Caco-2 (cell line): ENCODE results near the gene PDE1C. TPM values are rescaled to one million over a fixed set of nuclear protein-coding genes. Genes with fewer than 3 reads are reported as not detected.

Experiments
- BruUV-seq: library from RNA; stranded (reverse); fragments of 400-500 nt; replicated peaks from 2 replicates; lab custom pipeline; 2021; lab: Mats Ljungman, UMichigan
- CTCF ChIA-PET: fragments of 300-600 bp; sonication (Branson Sonifier 250); formaldehyde crosslinking; loops from one replicate; lab custom pipeline; 2022; ENCODE audit warnings: antibody characterized with exemption; lab: Charles Lee
- POLR2A ChIA-PET: fragments of 300-600 bp; sonication (Branson Sonifier 250); formaldehyde crosslinking; loops from one replicate; lab custom pipeline; 2022; ENCODE audit warnings: antibody characterized with exemption; lab: Charles Lee
- DNase-seq, 2 experiments: peaks; one replicate each; pipeline versions ENCODE4 v3.0.0 to v3.0.0-alpha.2; 2020 to 2022
- H3K27me3 ChIP-seq: replicated peaks from 2 replicates; pipeline ENCODE4 v1.6.0; 2011; ENCODE audit warnings: low read length; ENCODE audit not compliant: control insufficient read depth, insufficient read depth
- H3K36me3 ChIP-seq: 2 replicates; pipeline ENCODE4 v1.5.1; 2011; ENCODE audit warnings: low read length; ENCODE audit not compliant: control insufficient read depth, insufficient read depth
- H3K4me1 ChIP-seq: fragments of 250-450 bp; sonication (Bioruptor Pico); 2 replicates; pipeline ENCODE4 v1.5.1; 2020; ENCODE audit warnings: mild to moderate bottlenecking
- H3K4me3 ChIP-seq: 2 replicates; pipeline ENCODE4 v1.5.1; 2011; ENCODE audit warnings: low read depth, mild to moderate bottlenecking, control low read depth, low read length
- H3K9me3 ChIP-seq: fragments of 250-450 bp; sonication (Bioruptor Pico); 2 replicates; pipeline ENCODE4 v1.5.1; 2020; ENCODE audit warnings: mild to moderate bottlenecking, moderate library complexity
- H3K27ac Mint-ChIP-seq: one replicate; pipeline ENCODE4 v1.8.0; 2022; ENCODE audit warnings: mixed read lengths; ENCODE audit not compliant: unreplicated experiment
- H3K27me3 Mint-ChIP-seq: one replicate; pipeline ENCODE4 v1.8.0; 2022; ENCODE audit warnings: mixed read lengths; ENCODE audit not compliant: insufficient read depth, unreplicated experiment
- H3K36me3 Mint-ChIP-seq: one replicate; pipeline ENCODE4 v1.8.0; 2022; ENCODE audit warnings: mild to moderate bottlenecking, mixed read lengths; ENCODE audit not compliant: insufficient read depth, unreplicated experiment
- H3K4me1 Mint-ChIP-seq: one replicate; pipeline ENCODE4 v1.8.0; 2022; ENCODE audit warnings: low read depth, mixed read lengths; ENCODE audit not compliant: unreplicated experiment
- H3K4me3 Mint-ChIP-seq: one replicate; pipeline ENCODE4 v1.8.0; 2022; ENCODE audit warnings: mild to moderate bottlenecking, moderate library complexity, mixed read lengths; ENCODE audit not compliant: unreplicated experiment
- H3K9me3 Mint-ChIP-seq: one replicate; pipeline ENCODE4 v1.8.0; 2022; ENCODE audit warnings: mixed read lengths; ENCODE audit not compliant: unreplicated experiment
- intact Hi-C: fragments of 100-400 bp; cut with micrococcal nuclease; formaldehyde crosslinking; loops from one replicate; pipeline ENCODE4 v1.10.0; 2022; ENCODE audit not compliant: unreplicated experiment
- total RNA-seq: library from RNA; stranded (reverse); gene quantifications from 2 replicates; pipeline ENCODE4 v1.2.3, GENCODE V29; 2022
- TF ChIP-seq, protein P1 (sequence below), 2 experiments: fragments of 200-600 bp in 1 of 2; IDR thresholded peaks; 1 replicate in 1 of 2; 2 replicates in 1 of 2; pipeline versions ENCODE4 v1.5.1 to v1.8.0; 2011 to 2022; ENCODE audit warnings: antibody characterized with exemption in 1 of 2, control low read depth in 1 of 2, inconsistent platforms in 1 of 2, low read depth in 1 of 2, low read length in 1 of 2, mild to moderate bottlenecking in 1 of 2, moderate library complexity in 1 of 2; ENCODE audit not compliant: insufficient read depth in 1 of 2, severe bottlenecking in 1 of 2, unreplicated experiment in 1 of 2

PDE1C gene
- total RNA-seq, 1 experiment from 2014 or later: not detected

- H3K36me3 Mint-ChIP-seq: no peaks in the 10 kb centered on the region
- BruUV-seq: no TSS peak
- Histone ChIP-seq H3K4me3 (no peak overlapping the region), H3K4me1 (no peaks in the 10 kb centered on the region), H3K36me3 (no peaks in the 10 kb centered on the region), H3K9me3 (no peaks in the 10 kb centered on the region), H3K27me3 (no peaks in the 10 kb centered on the region)
- CTCF ChIA-PET: no interaction called here
- DNase-seq: no peak
- H3K4me3 Mint-ChIP-seq: no peak overlapping the region
- H3K9me3 Mint-ChIP-seq: no peaks in the 10 kb centered on the region
- TF ChIP-seq, protein P1, sequence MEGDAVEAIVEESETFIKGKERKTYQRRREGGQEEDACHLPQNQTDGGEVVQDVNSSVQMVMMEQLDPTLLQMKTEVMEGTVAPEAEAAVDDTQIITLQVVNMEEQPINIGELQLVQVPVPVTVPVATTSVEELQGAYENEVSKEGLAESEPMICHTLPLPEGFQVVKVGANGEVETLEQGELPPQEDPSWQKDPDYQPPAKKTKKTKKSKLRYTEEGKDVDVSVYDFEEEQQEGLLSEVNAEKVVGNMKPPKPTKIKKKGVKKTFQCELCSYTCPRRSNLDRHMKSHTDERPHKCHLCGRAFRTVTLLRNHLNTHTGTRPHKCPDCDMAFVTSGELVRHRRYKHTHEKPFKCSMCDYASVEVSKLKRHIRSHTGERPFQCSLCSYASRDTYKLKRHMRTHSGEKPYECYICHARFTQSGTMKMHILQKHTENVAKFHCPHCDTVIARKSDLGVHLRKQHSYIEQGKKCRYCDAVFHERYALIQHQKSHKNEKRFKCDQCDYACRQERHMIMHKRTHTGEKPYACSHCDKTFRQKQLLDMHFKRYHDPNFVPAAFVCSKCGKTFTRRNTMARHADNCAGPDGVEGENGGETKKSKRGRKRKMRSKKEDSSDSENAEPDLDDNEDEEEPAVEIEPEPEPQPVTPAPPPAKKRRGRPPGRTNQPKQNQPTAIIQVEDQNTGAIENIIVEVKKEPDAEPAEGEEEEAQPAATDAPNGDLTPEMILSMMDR (IDR thresholded peaks at IDR 0.05; ENCODE audit: insufficient read depth in 1 of 2, low read depth in 1 of 2, low read length in 1 of 2, severe bottlenecking in 1 of 2, unreplicated experiment in 1 of 2): no peak
- no peak overlapping the region for H3K27ac Mint-ChIP-seq
- intact Hi-C loops: no loop called here
- no peaks in the 10 kb centered on the region for H3K4me1 Mint-ChIP-seq
- H3K27me3 Mint-ChIP-seq: no peaks in the 10 kb centered on the region
- POLR2A ChIA-PET: no interaction called here
Measured at GRCh38 chr7:32048970-32049491, 21.2 kb downstream of the PDE1C start.

- no peaks in the 10 kb centered on the region for H3K36me3 Mint-ChIP-seq
- TF ChIP-seq, protein P1 (IDR thresholded peaks at IDR 0.05; ENCODE audit: insufficient read depth in 1 of 2, low read depth in 1 of 2, low read length in 1 of 2, severe bottlenecking in 1 of 2, unreplicated experiment in 1 of 2): no peak
- no peak overlapping the region for H3K4me3 ChIP-seq
- H3K27ac Mint-ChIP-seq: no peak overlapping the region
- H3K9me3 ChIP-seq: no peaks in the 10 kb centered on the region
- H3K27me3 Mint-ChIP-seq: no peaks in the 10 kb centered on the region
- H3K27me3 ChIP-seq: no peaks in the 10 kb centered on the region
- H3K9me3 Mint-ChIP-seq: no peaks in the 10 kb centered on the region
- H3K4me1 ChIP-seq: no peaks in the 10 kb centered on the region
- no TSS peak for BruUV-seq
- intact Hi-C loops: no loop called here
- H3K4me3 Mint-ChIP-seq: no peak overlapping the region
- no peak for DNase-seq
- CTCF ChIA-PET: interaction anchor here (0.6 to 0.7 kb wide), 2 partner anchors 162 to 407 kb away, joined by 3 read pairs; no protein-coding TSS in a partner anchor
- H3K4me1 Mint-ChIP-seq: no peaks in the 10 kb centered on the region
- POLR2A ChIA-PET: no interaction called here
- no peaks in the 10 kb centered on the region for H3K36me3 ChIP-seq
Measured at GRCh38 chr7:32047801-32048200, 22.4 kb downstream of the PDE1C start.

- no peak for DNase-seq
- Histone ChIP-seq H3K9me3 (no peaks in the 10 kb centered on the region), H3K27me3 (no peaks in the 10 kb centered on the region), H3K4me1 (no peaks in the 10 kb centered on the region), H3K4me3 (no peak overlapping the region), H3K36me3 (no peaks in the 10 kb centered on the region)
- no TSS peak for BruUV-seq
- H3K4me1 Mint-ChIP-seq: no peaks in the 10 kb centered on the region
- no peaks in the 10 kb centered on the region for H3K36me3 Mint-ChIP-seq
- no peak overlapping the region for H3K4me3 Mint-ChIP-seq
- H3K27ac Mint-ChIP-seq: no peak overlapping the region
- H3K27me3 Mint-ChIP-seq: no peaks in the 10 kb centered on the region
- ChIA-PET POLR2A (no interaction called here), CTCF (no interaction called here)
- TF ChIP-seq, protein P1 (IDR thresholded peaks at IDR 0.05; ENCODE audit: insufficient read depth in 1 of 2, low read depth in 1 of 2, low read length in 1 of 2, severe bottlenecking in 1 of 2, unreplicated experiment in 1 of 2): no peak
- intact Hi-C loops: no loop called here
- H3K9me3 Mint-ChIP-seq: no peaks in the 10 kb centered on the region
Measured at GRCh38 chr7:32047075-32047474, 23.1 kb downstream of the PDE1C start.
